HG03135 (cell line): Measurements from ENCODE around the gene C16orf54.
A peak's percentile ranks its signal among the peaks of the same experiment; 100 is the strongest.
"Not testable (repeated sequence)": the region's sequence is repeated elsewhere in the genome, so short reads cannot be mapped to it uniquely, and the experiment has no call there.

ENCODE experiments used
- ATAC-seq: cut with Tn5 transposase; IDR thresholded peaks from one replicate; pipeline ENCODE4 v1.9.1; 2021; ENCODE audit warnings: mild to moderate bottlenecking, moderate library complexity; ENCODE audit not compliant: unreplicated experiment

Gene C16orf54

GRCh38 chr16:29743475-29743826 lies 2.3 kb downstream of the C16orf54 start:
- ATAC-seq: no peak

- no peak for ATAC-seq
Observed at GRCh38 chr16:29742683-29743275, 3.0 kb downstream of the C16orf54 start.

- not testable (repeated sequence) for ATAC-seq
Observed at GRCh38 chr16:29740630-29741015, 5.2 kb downstream of the C16orf54 start.

GRCh38 chr16:29739927-29740629 lies 5.7 kb downstream of the C16orf54 start:
- ATAC-seq: not testable (repeated sequence)

GRCh38 chr16:29738514-29738913 lies 7.3 kb downstream of the C16orf54 start:
- no peak for ATAC-seq

GRCh38 chr16:29737713-29738112 lies 8.1 kb downstream of the C16orf54 start:
- no peak for ATAC-seq

- ATAC-seq: no peak
Observed at GRCh38 chr16:29736764-29737163, 9.0 kb downstream of the C16orf54 start.

- ATAC-seq: no peak
Observed at GRCh38 chr16:29736112-29736511, 9.7 kb downstream of the C16orf54 start.

- ATAC-seq: no peak
Observed at GRCh38 chr16:29734786-29735185, 11.0 kb downstream of the C16orf54 start.

- ATAC-seq: peak; percentile 49
Observed at GRCh38 chr16:29731768-29732601, 13.8 kb downstream of the C16orf54 start.

- no peak for ATAC-seq
Observed at GRCh38 chr16:29730649-29731048, 15.1 kb downstream of the C16orf54 start.

- no peak for ATAC-seq
Observed at GRCh38 chr16:29729116-29729521, 16.7 kb downstream of the C16orf54 start.

- ATAC-seq: no peak
Observed at GRCh38 chr16:29727452-29727851, 18.3 kb downstream of the C16orf54 start.

- ATAC-seq: no peak
Observed at GRCh38 chr16:29726845-29727377, 18.9 kb downstream of the C16orf54 start.

- ATAC-seq: not testable (repeated sequence)
Observed at GRCh38 chr16:29721167-29721879, 24.5 kb downstream of the C16orf54 start.

- no peak for ATAC-seq
Observed at GRCh38 chr16:29720703-29721102, 25.1 kb downstream of the C16orf54 start.

GRCh38 chr16:29719063-29719462 lies 26.7 kb downstream of the C16orf54 start:
- no peak for ATAC-seq

- ATAC-seq: no peak
Observed at GRCh38 chr16:29717113-29717512, 28.7 kb downstream of the C16orf54 start.

GRCh38 chr16:29714972-29715371 lies 30.8 kb downstream of the C16orf54 start:
- ATAC-seq: no peak

GRCh38 chr16:29714396-29714795 lies 31.4 kb downstream of the C16orf54 start:
- no peak for ATAC-seq

- no peak for ATAC-seq
Observed at GRCh38 chr16:29712809-29713208, 33.0 kb downstream of the C16orf54 start.
